ENCODE results near the gene ESD.
"Not testable (repeated sequence)": the region's sequence is repeated elsewhere in the genome, so short reads cannot be mapped to it uniquely, and the experiment has no call there.

The ESD gene

DNA sequence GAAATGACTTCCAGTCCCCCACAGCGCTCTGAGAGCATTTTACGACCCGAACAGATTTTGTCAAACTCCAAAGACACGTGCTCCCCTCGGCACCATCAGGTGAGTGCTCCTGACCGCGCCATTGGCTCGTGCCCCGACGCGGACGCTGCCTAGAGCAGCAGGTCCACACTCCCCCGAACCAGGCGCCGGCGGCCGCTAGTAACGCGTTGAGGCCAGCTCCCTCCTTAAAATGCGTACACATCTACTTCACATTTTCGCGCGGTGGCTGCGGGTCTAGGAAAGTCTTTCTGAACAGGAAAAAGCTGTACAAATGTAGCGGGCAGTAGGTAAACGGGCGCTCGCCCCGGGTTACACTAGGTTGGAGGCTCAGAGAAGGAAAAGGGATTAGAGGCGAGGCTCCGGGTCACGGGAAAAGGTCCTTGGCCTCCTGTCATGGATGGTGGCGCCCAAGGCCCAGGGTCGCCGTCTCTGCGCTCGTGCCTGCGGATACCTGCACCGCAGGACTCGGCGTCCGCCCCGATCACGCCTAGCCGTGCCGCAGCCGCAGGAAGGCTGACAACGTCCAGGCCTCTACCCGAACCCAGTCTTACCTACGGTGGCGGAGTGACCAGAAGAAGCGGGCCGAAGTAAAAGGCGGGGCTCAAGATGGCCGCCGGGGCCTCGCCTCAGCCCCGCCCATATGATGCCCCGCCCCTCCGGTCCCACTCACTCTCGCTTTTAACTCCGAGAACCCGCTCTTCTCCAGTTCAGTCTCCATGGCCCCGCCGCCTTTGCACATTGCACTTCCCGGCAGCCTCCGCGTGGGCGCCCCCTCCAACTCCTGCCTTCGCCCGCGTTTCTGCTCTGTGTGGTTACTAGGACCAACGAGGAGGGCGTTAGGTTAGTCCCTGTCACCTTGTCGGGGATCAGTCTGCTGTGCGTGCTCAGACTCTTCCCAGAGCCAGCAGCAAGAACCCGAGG, at the start of gene ESD:
ESD (minus strand) TSS at position 647 of the 960 bp plus-strand sequence. CDS start 5,748 bp downstream, outside the sequence.
- DNase-seq (ENCODE audit: low read depth, low spot score) = no peak
- peak within 1 kb of the TSS; percentile 56 for H3K27ac ChIP-seq

GRCh38 chr13:46846726-46847125, 49.8 kb upstream of the ESD start:
- no peak for DNase-seq (ENCODE audit: low read depth, low spot score)
- no peak overlapping the region for H3K27ac ChIP-seq

DNA sequence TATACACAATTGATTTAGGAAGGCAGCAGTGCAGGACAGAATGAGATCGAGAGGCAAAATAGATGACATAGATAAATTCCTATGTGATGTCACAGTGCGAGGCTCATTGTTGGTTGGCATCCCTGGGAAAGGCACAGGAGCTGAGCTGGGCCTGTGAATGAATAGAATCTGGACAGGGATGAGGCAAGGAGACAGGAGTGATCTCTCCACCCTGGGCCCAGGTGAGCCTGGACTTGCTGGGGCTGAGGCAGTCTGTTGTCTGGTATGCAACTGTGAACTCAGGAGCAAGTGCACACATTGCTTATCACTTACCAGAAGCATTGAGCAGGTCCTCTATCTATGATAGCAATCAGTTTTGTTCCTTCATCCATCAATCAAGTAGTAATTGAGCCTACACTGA, 48.2 kb upstream of the ESD start:
- no peak overlapping the region for H3K27ac ChIP-seq
- no peak for DNase-seq (ENCODE audit: low read depth, low spot score)

DNA sequence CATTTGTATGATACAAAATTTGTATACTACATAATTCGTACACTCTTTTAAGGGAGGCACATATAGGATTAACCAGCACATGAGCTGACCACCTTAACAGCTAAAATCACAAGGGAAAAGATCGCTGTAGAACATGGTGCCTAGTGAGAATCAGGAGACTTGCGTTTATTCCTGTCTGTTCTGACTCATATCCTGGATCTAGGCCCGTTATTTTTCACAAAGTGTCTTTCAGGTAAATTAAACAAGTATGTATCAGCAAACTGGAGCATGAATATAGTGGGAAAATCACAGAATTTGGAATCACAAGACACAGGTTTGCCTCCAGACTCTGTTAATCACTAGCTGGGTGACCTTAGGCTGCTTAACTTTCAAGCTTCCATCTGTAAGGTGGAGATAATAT, 47.5 kb upstream of the ESD start:
- no peak overlapping the region for H3K27ac ChIP-seq
- DNase-seq (ENCODE audit: low read depth, low spot score) = no peak

GRCh38 chr13:46839399-46839798, 42.4 kb upstream of the ESD start:
- DNase-seq (ENCODE audit: low read depth, low spot score) = no peak
- H3K27ac ChIP-seq = no peak overlapping the region

DNA sequence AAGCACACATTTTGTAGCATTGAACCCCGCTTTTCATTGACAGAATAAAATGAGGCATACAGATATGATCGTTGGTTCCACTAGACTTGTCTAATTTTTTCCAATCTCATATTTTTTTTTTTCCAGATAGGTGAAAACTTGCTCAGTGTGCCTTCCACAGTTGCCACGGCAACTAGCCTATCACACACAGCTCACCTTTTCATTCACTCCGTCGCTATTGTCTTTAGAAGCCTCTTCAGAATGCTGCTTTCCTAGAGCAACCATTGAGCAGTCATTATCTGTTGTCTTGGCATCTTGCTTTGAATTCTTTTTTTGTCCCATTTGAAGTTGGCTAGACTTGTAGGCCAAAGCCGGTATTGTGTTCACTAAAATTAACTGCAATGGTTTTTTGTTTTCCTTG, 37.7 kb upstream of the ESD start:
- DNase-seq (ENCODE audit: low read depth, low spot score) = no peak
- no peak overlapping the region for H3K27ac ChIP-seq

DNA sequence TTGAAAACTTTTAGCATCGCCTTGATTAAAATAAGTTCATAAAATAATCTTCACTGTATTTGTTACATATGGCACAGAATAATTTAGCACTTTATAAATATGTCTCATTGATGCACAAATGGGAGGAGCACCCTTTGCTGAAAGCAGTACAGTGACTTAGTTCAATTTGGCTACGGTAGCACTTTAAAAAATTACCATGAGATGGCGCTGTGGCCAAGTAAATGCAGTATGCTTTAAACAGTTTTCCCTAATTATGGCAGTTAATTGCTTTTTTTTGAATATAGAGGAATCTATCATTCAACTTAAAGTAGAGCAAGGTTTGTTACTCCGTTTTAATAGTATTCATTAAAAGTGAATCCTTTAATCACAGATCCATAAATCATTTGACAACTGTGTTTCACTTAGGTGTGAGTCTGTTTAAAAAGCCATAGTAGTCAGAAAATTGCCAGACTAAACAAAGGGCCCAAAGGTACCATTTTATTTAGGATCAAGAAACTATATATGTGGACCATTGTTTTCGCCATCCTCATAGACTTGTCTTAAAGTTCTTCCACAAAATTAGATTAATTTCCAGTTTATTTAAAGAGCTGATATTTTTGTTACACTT, 34.7 kb upstream of the ESD start:
- no peak overlapping the region for H3K27ac ChIP-seq
- DNase-seq (ENCODE audit: low read depth, low spot score) = no peak

GRCh38 chr13:46830405-46831005, 33.5 kb upstream of the ESD start:
- H3K27ac ChIP-seq = no peak overlapping the region
- no peak for DNase-seq (ENCODE audit: low read depth, low spot score)

DNA sequence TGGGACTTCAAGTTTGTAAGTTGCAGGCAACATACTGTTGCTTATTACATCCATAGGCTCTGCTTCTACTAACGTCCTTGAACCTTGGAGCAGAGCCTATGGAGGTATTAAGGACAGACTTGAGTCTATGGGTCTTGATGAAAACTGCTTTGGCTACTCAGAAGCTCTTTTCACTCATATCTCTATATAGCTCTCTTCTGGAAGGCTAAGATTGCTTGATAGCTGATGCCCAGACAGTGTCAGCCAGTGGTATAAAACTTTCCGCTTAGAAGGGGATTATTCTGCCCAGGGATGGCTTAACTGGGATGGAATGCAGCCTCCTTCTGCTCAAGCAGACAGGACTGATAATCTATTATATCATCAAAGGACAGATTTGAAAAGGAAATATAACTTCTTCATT, 25.6 kb upstream of the ESD start:
- DNase-seq (ENCODE audit: low read depth, low spot score) = no peak
- no peak overlapping the region for H3K27ac ChIP-seq

- no peak for DNase-seq (ENCODE audit: low read depth, low spot score)
Observed at GRCh38 chr13:46817838-46818476, 21.0 kb upstream of the ESD start.

DNA sequence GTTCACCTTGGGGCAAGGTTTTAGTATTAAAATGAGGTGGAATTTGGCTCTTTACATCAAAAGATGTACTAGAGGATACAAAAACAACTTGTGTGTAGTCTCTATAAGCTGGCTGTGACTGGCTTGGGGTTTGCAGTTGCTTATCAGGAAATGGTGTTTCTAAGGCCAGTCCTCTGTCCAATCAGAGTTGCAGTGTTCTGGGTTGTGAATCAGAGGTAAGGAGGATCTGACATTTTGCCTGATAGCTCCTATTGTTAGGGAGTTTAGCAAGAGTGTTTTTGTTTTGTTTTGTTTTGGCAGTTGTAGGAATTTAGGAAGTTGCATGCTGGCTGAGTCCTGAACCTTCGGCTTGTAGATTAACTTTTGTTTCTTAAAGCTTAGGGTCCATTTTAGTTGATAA, 20.1 kb upstream of the ESD start:
- DNase-seq (ENCODE audit: low read depth, low spot score) = no peak
- H3K27ac ChIP-seq = no peak overlapping the region

More at GRCh38 chr13:46817838-46818476, 21.0 kb upstream of the ESD start:
- no peak overlapping the region for H3K27ac ChIP-seq

DNA sequence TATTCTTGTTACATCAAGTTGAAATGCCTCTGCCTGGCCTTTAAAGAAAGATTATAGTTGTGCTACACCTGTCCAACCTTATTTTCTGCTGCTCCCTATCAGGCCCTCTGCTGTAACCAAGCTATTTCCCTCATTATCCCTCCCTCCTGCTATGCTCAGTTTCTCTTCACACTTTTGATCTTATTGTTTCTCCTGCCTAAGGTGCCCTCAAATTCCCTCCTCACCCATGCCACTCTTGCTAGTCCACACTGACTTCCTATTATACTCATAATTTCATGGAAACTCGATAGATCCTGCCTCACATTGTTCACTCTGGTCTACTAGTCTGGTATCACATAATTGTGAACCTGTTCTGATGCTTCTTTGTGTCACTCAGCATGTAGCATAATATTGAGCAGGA, 19.4 kb upstream of the ESD start:
- H3K27ac ChIP-seq = no peak overlapping the region
- DNase-seq (ENCODE audit: low read depth, low spot score) = no peak

- no peak overlapping the region for H3K27ac ChIP-seq
- DNase-seq (ENCODE audit: low read depth, low spot score) = no peak
Observed at GRCh38 chr13:46812301-46812797, 15.4 kb upstream of the ESD start.

DNA sequence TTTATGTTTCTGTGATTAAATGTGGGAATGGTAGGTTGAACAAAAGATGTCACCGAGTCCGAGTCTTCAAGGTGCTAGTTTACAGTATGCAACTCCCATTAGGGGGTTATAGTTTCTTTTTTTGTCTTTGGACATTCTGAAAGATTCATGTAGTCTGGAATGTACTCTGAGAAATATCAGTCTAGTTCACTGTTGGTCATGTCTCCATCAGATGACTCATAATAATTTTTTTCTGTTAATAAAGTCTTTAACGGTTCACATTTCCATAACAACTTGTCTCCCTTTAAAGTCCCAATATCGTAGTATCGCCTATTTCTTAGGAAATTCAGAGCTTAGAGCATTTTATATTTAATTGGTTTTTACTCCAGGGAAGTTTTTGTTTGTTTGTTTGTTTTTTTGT, 13.5 kb upstream of the ESD start:
- no peak for DNase-seq (ENCODE audit: low read depth, low spot score)
- no peak overlapping the region for H3K27ac ChIP-seq

- peak overlapping the region; percentile 42 for H3K27ac ChIP-seq
- not testable (repeated sequence) for DNase-seq (ENCODE audit: low read depth, low spot score)
Observed at GRCh38 chr13:46804921-46805320, 8.0 kb upstream of the ESD start.

DNA sequence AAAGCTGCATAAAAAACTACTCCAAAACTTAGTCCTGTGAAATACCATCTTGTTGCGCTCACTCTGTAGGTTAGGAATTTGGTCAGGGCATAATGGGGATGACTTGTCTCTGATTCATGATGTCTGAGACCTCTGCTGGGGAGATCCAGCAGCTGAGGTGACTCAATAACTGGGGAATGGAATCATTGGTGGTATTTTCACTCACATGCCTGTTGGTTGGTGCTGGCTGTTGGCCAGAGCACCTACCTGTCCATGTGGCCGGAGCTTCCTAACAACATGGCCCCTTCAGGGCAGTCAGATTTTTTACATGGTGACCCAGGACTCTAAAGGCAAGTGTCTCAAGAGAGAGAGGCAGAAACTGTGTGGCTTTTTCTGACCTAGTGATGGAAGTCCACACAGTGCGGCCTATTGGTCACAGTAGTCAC, 7.4 kb upstream of the ESD start:
- H3K27ac ChIP-seq = peak overlapping the region; percentile 42
- DNase-seq (ENCODE audit: low read depth, low spot score) = peak; percentile 94

DNA sequence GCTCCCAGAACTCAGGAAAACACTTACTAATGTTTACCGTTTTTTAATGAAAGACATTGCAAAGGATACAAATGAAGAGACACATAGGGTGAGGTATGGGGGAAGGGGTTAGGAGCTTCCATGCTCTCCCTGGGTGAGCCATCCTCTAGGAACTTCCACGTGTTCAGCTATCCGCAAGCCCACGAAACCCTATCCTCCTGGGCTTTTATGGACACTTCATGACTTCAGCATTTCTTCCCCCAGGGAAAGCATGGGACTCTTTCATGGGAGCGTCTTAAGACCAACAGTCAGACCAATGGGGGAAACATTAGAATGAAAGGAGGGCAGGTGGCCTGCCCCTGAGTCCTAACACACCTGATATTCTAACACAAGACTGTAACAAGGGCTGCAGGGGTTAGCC, 6.6 kb upstream of the ESD start:
- peak overlapping the region; percentile 42 for H3K27ac ChIP-seq
- DNase-seq (ENCODE audit: low read depth, low spot score) = no peak

DNA sequence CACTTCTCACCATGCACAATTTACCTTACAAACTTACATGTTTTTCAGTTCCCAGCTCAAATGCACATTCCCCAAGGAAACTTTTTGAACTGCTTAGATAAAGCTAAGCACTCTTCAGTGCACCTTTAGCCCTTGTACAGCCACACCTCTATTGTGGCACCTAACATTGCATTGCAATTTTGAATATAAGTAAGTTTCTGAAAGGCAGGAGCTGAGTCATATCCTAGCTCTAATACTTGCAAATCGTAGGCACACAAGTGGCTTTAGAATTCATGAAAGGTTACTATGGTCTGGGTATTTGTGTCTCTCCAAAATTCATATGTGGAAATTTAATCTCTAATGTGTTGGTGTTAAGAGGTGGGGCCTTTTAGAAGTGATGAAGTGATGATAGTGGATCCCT, 4.9 kb upstream of the ESD start:
- no peak for DNase-seq (ENCODE audit: low read depth, low spot score)
- no peak overlapping the region for H3K27ac ChIP-seq

DNA sequence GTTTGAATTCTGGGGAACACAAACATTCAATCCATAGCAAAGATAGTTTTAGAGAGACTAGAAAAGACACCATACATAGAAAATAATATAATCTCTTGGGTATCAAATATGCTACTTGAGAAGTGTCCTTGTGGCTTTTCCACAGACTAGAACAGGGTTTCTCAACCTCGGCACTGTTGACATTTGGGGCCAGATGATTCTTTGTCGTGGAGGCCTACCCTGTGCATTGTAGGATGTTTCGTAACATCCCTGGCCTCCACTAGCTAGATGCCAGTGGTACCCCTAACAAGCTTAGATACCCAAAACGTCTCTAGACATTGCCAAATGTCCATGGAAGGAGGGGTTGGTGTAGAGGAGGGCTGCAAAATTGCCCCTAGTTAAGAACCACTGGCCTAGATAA, 2.2 kb upstream of the ESD start:
- no peak for DNase-seq (ENCODE audit: low read depth, low spot score)

GRCh38 chr13:46797501-46798237, 708 bp upstream of the ESD start:
- DNase-seq (ENCODE audit: low read depth, low spot score) = no peak
- H3K27ac ChIP-seq = peak overlapping the region; percentile 56

More for the DNA sequence above, 2.2 kb upstream of the ESD start:
- no peak overlapping the region for H3K27ac ChIP-seq

Data from epithelial cell of prostate (primary cell).